HepG2 (cell line): Measurements from ENCODE around the gene PFKL.

ENCODE experiments used
- AKAP8 ChIP-seq: sonication (generic); formaldehyde crosslinking; IDR thresholded peaks from 2 replicates; pipeline ENCODE4 v1.5.1; 2020; ENCODE audit warnings: mild to moderate bottlenecking, missing genetic modification reagents
- EZH2 ChIP-seq: conservative IDR thresholded peaks from 2 replicates; pipeline ENCODE4 v1.6.1; 2012; ENCODE audit warnings: mild to moderate bottlenecking, low read depth, low read length, moderate library complexity
- POLR2AphosphoS5 ChIP-seq: IDR thresholded peaks from 2 replicates; pipeline ENCODE4 v1.6.1; 2012; ENCODE audit warnings: low read depth, low read length
- ZFP91 ChIP-seq: sonication (generic); formaldehyde crosslinking; IDR thresholded peaks from 2 replicates; pipeline ENCODE4 v1.9.0; 2022; ENCODE audit warnings: missing genetic modification reagents, mild to moderate bottlenecking, borderline replicate concordance
- ZNF253 ChIP-seq: sonication (generic); formaldehyde crosslinking; IDR thresholded peaks from 2 replicates; pipeline ENCODE4 v1.8.0; 2022; ENCODE audit warnings: mild to moderate bottlenecking, missing genetic modification reagents, borderline replicate concordance
- ZNF513 ChIP-seq: sonication (generic); formaldehyde crosslinking; conservative IDR thresholded peaks from 2 replicates; pipeline ENCODE4 v1.5.0; 2020; ENCODE audit warnings: missing genetic modification reagents

- TF ChIP-seq ZNF253 (CRISPR knock-in tag) (no peak), ZNF513 (CRISPR knock-in tag) (no peak), AKAP8 (CRISPR knock-in tag) (no peak), EZH2 (no peak), POLR2AphosphoS5 (no peak), ZFP91 (CRISPR knock-in tag) (no peak)
Measured at GRCh38 chr21:44354001-44354405, 54.1 kb downstream of the PFKL start.
